HepG2 (cell line): Measurements from ENCODE around the gene AKR1A1. TPM values are rescaled to one million over a fixed set of nuclear protein-coding genes. Genes with fewer than 3 reads are reported as not detected.

Source experiments
- ATM ChIP-seq: fragments of 450-650 bp; IDR thresholded peaks from 2 replicates; pipeline ENCODE4 v1.7.1; 2017; ENCODE audit warnings: mild to moderate bottlenecking, borderline replicate concordance
- BRD4 ChIP-seq: sonication (generic); formaldehyde crosslinking; IDR thresholded peaks from 2 replicates; pipeline ENCODE4 v1.4.0; 2020; ENCODE audit warnings: missing genetic modification reagents
- CENPT ChIP-seq: sonication (generic); formaldehyde crosslinking; IDR thresholded peaks from 2 replicates; pipeline ENCODE4 v1.8.0; 2022; ENCODE audit warnings: low read depth, mild to moderate bottlenecking, moderate library complexity, missing genetic modification reagents
- CHCHD3 ChIP-seq: sonication (generic); formaldehyde crosslinking; IDR thresholded peaks from 2 replicates; pipeline ENCODE4 v1.8.0; 2022; ENCODE audit warnings: mild to moderate bottlenecking, missing genetic modification reagents, moderate library complexity
- CHD2 ChIP-seq: IDR thresholded peaks from 2 replicates; pipeline ENCODE4 v1.6.1; 2011; ENCODE audit warnings: low read depth, low read length, improper control_type of control experiment
- ETV5 ChIP-seq: IDR thresholded peaks from 2 replicates; pipeline ENCODE4 v1.6.1; 2018; ENCODE audit warnings: missing biosample characterization, missing genetic modification reagents, inconsistent platforms, borderline replicate concordance
- FIP1L1 ChIP-seq: fragments of 200-400 bp; formaldehyde crosslinking; IDR thresholded peaks from 2 replicates; pipeline ENCODE4 v1.6.1; 2018; ENCODE audit warnings: low read depth, mild to moderate bottlenecking, low read length, moderate library complexity, borderline replicate concordance; ENCODE audit not compliant: insufficient read depth
- IKZF4 ChIP-seq: sonication (generic); formaldehyde crosslinking; IDR thresholded peaks from 2 replicates; pipeline ENCODE4 v1.5.1; 2020; ENCODE audit warnings: borderline replicate concordance, mild to moderate bottlenecking, low read depth, missing genetic modification reagents; ENCODE audit errors: not compliant biosample characterization
- JUND ChIP-seq: sonication (generic); formaldehyde crosslinking; IDR thresholded peaks from 2 replicates; pipeline ENCODE4 v1.8.0; 2022; ENCODE audit warnings: mild to moderate bottlenecking, missing genetic modification reagents
- MEF2D ChIP-seq: sonication (generic); formaldehyde crosslinking; IDR thresholded peaks from 2 replicates; pipeline ENCODE4 v1.5.1; 2020; ENCODE audit warnings: mild to moderate bottlenecking, missing genetic modification reagents
- MYC ChIP-seq: sonication (generic); formaldehyde crosslinking; IDR thresholded peaks from 2 replicates; pipeline ENCODE4 v1.9.0; 2021; ENCODE audit warnings: missing genetic modification reagents, borderline replicate concordance
- NBN ChIP-seq: fragments of 450-650 bp; conservative IDR thresholded peaks from 2 replicates; pipeline ENCODE4 v1.6.1; 2017
- RFXANK ChIP-seq: IDR thresholded peaks from 2 replicates; pipeline ENCODE4 v1.6.1; 2016
- SIN3A ChIP-seq: IDR thresholded peaks from 2 replicates; pipeline ENCODE4 v1.6.1; 2011; ENCODE audit warnings: low read depth, mild to moderate bottlenecking, control low read depth, low read length, borderline replicate concordance
- SRSF4 ChIP-seq: fragments of 200-400 bp; formaldehyde crosslinking; IDR thresholded peaks from one replicate; pipeline ENCODE4 v1.6.1; 2018; ENCODE audit warnings: mild to moderate bottlenecking, low read depth, low read length, moderate library complexity; ENCODE audit not compliant: poor library complexity, severe bottlenecking
- TARDBP ChIP-seq: sonication (generic); formaldehyde crosslinking; IDR thresholded peaks from 2 replicates; pipeline ENCODE4 v1.8.0; 2022; ENCODE audit warnings: mild to moderate bottlenecking, missing genetic modification reagents
- TCF7 ChIP-seq: sonication (generic); IDR thresholded peaks from 2 replicates; pipeline ENCODE4 v1.6.1; 2016; ENCODE audit warnings: antibody characterized with exemption, low read depth
- TEAD3 ChIP-seq: optimal IDR thresholded peaks from 2 replicates; pipeline ENCODE3; 2016; ENCODE audit warnings: borderline replicate concordance
- ZFP36L1 ChIP-seq: sonication (generic); formaldehyde crosslinking; IDR thresholded peaks from 2 replicates; pipeline ENCODE4 v1.8.0; 2022; ENCODE audit warnings: mild to moderate bottlenecking, missing genetic modification reagents, moderate library complexity
- ZNF253 ChIP-seq: sonication (generic); formaldehyde crosslinking; IDR thresholded peaks from 2 replicates; pipeline ENCODE4 v1.8.0; 2022; ENCODE audit warnings: mild to moderate bottlenecking, missing genetic modification reagents, borderline replicate concordance
- ZNF3 ChIP-seq: IDR thresholded peaks from 2 replicates; pipeline ENCODE4 v1.7.0; 2017; ENCODE audit warnings: inconsistent platforms
- ZNF496 ChIP-seq: sonication (generic); formaldehyde crosslinking; IDR thresholded peaks from 2 replicates; pipeline ENCODE4 v1.8.1; 2023; ENCODE audit warnings: mild to moderate bottlenecking, moderate library complexity, missing genetic modification reagents; ENCODE audit not compliant: insufficient replicate concordance
- ZNF574 ChIP-seq: sonication (generic); formaldehyde crosslinking; IDR thresholded peaks from 2 replicates; pipeline ENCODE4 v1.4.0; 2020; ENCODE audit warnings: missing genetic modification reagents
- ZSCAN5A ChIP-seq: sonication (generic); formaldehyde crosslinking; IDR thresholded peaks from 2 replicates; pipeline ENCODE4 v1.8.0; 2022; ENCODE audit warnings: mild to moderate bottlenecking, missing genetic modification reagents, borderline replicate concordance
- polyA plus RNA-seq, 8 experiments: library from polyadenylated mRNA; depleted of rRNA in 3 of 8; stranded (reverse) in 7 of 8; unstranded in 1 of 8; fragments of >200 nt; fragmentation: Illumina TruSeq in 4 of 8; extraction: Trizol in 4 of 8; gene quantifications; 2 replicates each; pipeline versions ENCODE4 v1.2.1 to v1.2.3, GENCODE V29; 2011 to 2016; ENCODE audit warnings: low read depth in 4 of 8, missing spikeins in 1 of 8, mixed read lengths in 1 of 8; ENCODE audit not compliant: insufficient read depth in 1 of 8
- total RNA-seq, 5 experiments: library from RNA; depleted of rRNA; stranded (reverse); fragments of >200 nt; fragmentation: Illumina TruSeq; extraction: Trizol; gene quantifications; 2 replicates each; pipeline ENCODE4 v1.2.3, GENCODE V29; 2016; ENCODE audit warnings: low read depth in 1 of 5
- TF ChIP-seq, protein P1 (sequence below): IDR thresholded peaks from 2 replicates; pipeline ENCODE4 v1.6.1; 2016; ENCODE audit warnings: low read depth, borderline replicate concordance

Gene AKR1A1
- total and polyA plus RNA-seq, 2 of the 13 experiments (the other 11 are each of a cell fraction or from before 2014, with no cell fraction given): 181 to 217 TPM

GRCh38 chr1:45508295-45509151 lies 42.1 kb upstream of the AKR1A1 start (continued):
- peak; percentile 60 for TF ChIP-seq TEAD3 (CRISPR knock-in tag)
- no peak for TF ChIP-seq IKZF4
- TF ChIP-seq ATM: no peak
- TF ChIP-seq ETV5: no peak
- no peak for TF ChIP-seq SIN3A
- TF ChIP-seq ZNF496 (CRISPR knock-in tag): no peak
- peak; percentile 61; the same call in 1 of the 2 replicates for TF ChIP-seq CHD2
- TF ChIP-seq TCF7: no peak
- TF ChIP-seq BRD4: no peak
- no peak for TF ChIP-seq CHCHD3
- no peak for TF ChIP-seq SRSF4
- no peak for TF ChIP-seq MEF2D (CRISPR knock-in tag)
- TF ChIP-seq JUND: no peak
- peak; percentile 31; the same call in 1 of the 2 replicates for TF ChIP-seq ZNF574 (CRISPR knock-in tag)
- TF ChIP-seq, protein P1, sequence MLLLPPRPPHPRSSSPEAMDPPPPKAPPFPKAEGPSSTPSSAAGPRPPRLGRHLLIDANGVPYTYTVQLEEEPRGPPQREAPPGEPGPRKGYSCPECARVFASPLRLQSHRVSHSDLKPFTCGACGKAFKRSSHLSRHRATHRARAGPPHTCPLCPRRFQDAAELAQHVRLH (CRISPR knock-in tag): 0 out of 2 replicates have a peak, but pooled peaks have one; percentile 13
- no peak for TF ChIP-seq RFXANK (CRISPR knock-in tag)
- TF ChIP-seq NBN: no peak
- no peak for TF ChIP-seq FIP1L1
- no peak for TF ChIP-seq ZFP36L1
- no peak for TF ChIP-seq ZNF3 (CRISPR knock-in tag)
- no peak for TF ChIP-seq ZSCAN5A (CRISPR knock-in tag)
- TF ChIP-seq CENPT (CRISPR knock-in tag): no peak
- 0 out of 2 replicates have a peak, but pooled peaks have one; percentile 20 for TF ChIP-seq MYC (CRISPR knock-in tag)
- TF ChIP-seq ZNF253 (CRISPR knock-in tag): no peak
- no peak for TF ChIP-seq TARDBP (CRISPR knock-in tag)
